Esophagus muscularis mucosa (tissue), 3 donors: ENCODE data around the gene KIAA0040.

Experiments used
- CTCF ChIP-seq, 3 experiments: fragments of 200-600 bp in 2 of 3; fragments of 450-650 bp in 1 of 3; sonication (generic) in 2 of 3; IDR thresholded peaks; one replicate each; pipeline ENCODE4 v1.5.1; 2017 to 2019; ENCODE audit warnings: antibody characterized with exemption in 3 of 3, mild to moderate bottlenecking in 2 of 3, moderate library complexity in 1 of 3
- POLR2A ChIP-seq: fragments of 450-650 bp; IDR thresholded peaks from one replicate; pipeline ENCODE4 v1.6.1; 2017; ENCODE audit warnings: antibody characterized with exemption, moderate library complexity, mild to moderate bottlenecking, low read depth

- TF ChIP-seq CTCF (IDR thresholded peaks at IDR 0.05) (no peak), POLR2A (no peak)
Measured at GRCh38 chr1:175208773-175209492, 16.4 kb upstream of the KIAA0040 start.
